ENCODE data around the gene MARCO.

DNA sequence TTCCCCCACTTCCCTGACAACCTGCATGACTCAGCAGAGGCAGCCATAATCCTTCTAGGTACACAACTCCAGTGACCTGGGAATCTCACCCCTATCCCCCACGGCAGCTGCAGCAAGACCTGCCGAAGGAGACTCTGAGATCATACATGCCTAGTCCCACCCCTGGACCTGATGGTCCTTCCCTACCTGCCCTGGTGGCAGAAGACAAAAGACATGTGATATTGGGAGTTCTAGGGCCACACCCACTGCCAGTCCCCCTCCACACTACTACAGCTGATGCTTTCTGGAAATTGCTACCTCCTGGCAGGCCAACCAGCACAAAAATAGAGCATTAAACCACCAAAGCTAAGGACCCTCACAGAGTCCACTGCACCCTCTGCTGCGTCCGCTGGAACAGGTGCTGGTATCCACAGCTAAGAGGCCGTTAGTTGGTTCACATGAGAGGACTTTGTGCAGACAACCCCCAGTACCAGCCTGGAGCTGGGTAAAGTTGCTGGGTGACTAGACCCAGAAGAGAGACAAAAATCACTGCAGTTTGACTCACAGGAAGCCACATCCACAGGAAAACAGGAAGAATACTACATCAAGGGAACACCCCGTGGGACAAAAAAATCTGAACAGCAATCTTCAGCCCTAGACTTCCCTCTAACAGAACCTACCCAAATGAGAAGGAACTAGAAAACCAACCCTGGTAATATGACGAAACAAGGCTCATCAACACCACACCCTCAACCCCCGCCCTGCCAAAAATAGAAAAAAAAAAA, 12.5 kb downstream of the MARCO start:
- TF ChIP-seq, protein P1, sequence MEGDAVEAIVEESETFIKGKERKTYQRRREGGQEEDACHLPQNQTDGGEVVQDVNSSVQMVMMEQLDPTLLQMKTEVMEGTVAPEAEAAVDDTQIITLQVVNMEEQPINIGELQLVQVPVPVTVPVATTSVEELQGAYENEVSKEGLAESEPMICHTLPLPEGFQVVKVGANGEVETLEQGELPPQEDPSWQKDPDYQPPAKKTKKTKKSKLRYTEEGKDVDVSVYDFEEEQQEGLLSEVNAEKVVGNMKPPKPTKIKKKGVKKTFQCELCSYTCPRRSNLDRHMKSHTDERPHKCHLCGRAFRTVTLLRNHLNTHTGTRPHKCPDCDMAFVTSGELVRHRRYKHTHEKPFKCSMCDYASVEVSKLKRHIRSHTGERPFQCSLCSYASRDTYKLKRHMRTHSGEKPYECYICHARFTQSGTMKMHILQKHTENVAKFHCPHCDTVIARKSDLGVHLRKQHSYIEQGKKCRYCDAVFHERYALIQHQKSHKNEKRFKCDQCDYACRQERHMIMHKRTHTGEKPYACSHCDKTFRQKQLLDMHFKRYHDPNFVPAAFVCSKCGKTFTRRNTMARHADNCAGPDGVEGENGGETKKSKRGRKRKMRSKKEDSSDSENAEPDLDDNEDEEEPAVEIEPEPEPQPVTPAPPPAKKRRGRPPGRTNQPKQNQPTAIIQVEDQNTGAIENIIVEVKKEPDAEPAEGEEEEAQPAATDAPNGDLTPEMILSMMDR (IDR thresholded peaks at IDR 0.05; ENCODE audit: insufficient read depth, low read depth, low read length) = no peak
- TF ChIP-seq EZH2 (IDR thresholded peaks at IDR 0.05; ENCODE audit: insufficient read depth, low read length) = no peak

Data from astrocyte (in vitro differentiated cells and primary cell).